HG03045 (cell line): ENCODE data around the gene USP22.

ENCODE experiments used
- ATAC-seq: cut with Tn5 transposase; IDR thresholded peaks from one replicate; pipeline ENCODE4 v1.9.1; 2021; ENCODE audit warnings: mild to moderate bottlenecking, moderate library complexity; ENCODE audit not compliant: unreplicated experiment

USP22 gene

GRCh38 chr17:21049457-21049856, 6.6 kb upstream of the USP22 start:
- ATAC-seq = no peak

GRCh38 chr17:21046216-21046615, 3.4 kb upstream of the USP22 start:
- no peak for ATAC-seq

- ATAC-seq = no peak
Measured at GRCh38 chr17:21044971-21045370, 2.2 kb upstream of the USP22 start.

GRCh38 chr17:21043296-21044232, 753 bp upstream of the USP22 start:
- ATAC-seq = peak; percentile 82

GRCh38 chr17:21041741-21042457, 912 bp downstream of the USP22 start:
- ATAC-seq = no peak

GRCh38 chr17:21039839-21040575, 2.8 kb downstream of the USP22 start:
- no peak for ATAC-seq

GRCh38 chr17:21037117-21037803, 5.6 kb downstream of the USP22 start:
- ATAC-seq = no peak

GRCh38 chr17:21036361-21036881, 6.4 kb downstream of the USP22 start:
- no peak for ATAC-seq

GRCh38 chr17:21035406-21035805, 7.4 kb downstream of the USP22 start:
- no peak for ATAC-seq

GRCh38 chr17:21034340-21035235, 8.2 kb downstream of the USP22 start:
- ATAC-seq = peak; percentile 44

- ATAC-seq = no peak
Measured at GRCh38 chr17:21033350-21033749, 9.5 kb downstream of the USP22 start.

GRCh38 chr17:21031756-21032396, 10.9 kb downstream of the USP22 start:
- ATAC-seq = no peak

- ATAC-seq = no peak
Measured at GRCh38 chr17:21030375-21030774, 12.4 kb downstream of the USP22 start.

GRCh38 chr17:21029515-21029914, 13.3 kb downstream of the USP22 start:
- no peak for ATAC-seq

- ATAC-seq = no peak
Measured at GRCh38 chr17:21029036-21029435, 13.8 kb downstream of the USP22 start.

GRCh38 chr17:21028192-21028591, 14.6 kb downstream of the USP22 start:
- no peak for ATAC-seq

- no peak for ATAC-seq
Measured at GRCh38 chr17:21027031-21027430, 15.8 kb downstream of the USP22 start.

- ATAC-seq = no peak
Measured at GRCh38 chr17:21025451-21025850, 17.4 kb downstream of the USP22 start.

GRCh38 chr17:21024024-21024423, 18.8 kb downstream of the USP22 start:
- no peak for ATAC-seq
